CD4-positive, alpha-beta memory T cell (primary cell): Measurements from ENCODE around the gene GLIS1. TPM values are rescaled to one million over a fixed set of nuclear protein-coding genes. Genes with fewer than 3 reads are reported as not detected.

Experiments used
- CTCF ChIA-PET: fragments of 350-600 bp; sonication (Branson Sonifier 250); formaldehyde crosslinking; loops from one replicate; lab custom pipeline; 2021; ENCODE audit warnings: inconsistent platforms; ENCODE audit not compliant: partially characterized antibody; lab: Charles Lee
- POLR2A ChIA-PET: fragments of 350-600 bp; sonication (Branson Sonifier 250); formaldehyde crosslinking; loops from one replicate; lab custom pipeline; 2021; ENCODE audit not compliant: partially characterized antibody; lab: Charles Lee
- DNase-seq, 5 donors: peaks; one replicate each; pipeline versions ENCODE4 v3.0.0 to v3.0.0-alpha.2; 2020 to 2022; ENCODE audit warnings: mixed read lengths in 1 of 5
- H3K27ac ChIP-seq: one replicate; pipeline ENCODE4 v1.7.0; 2013; ENCODE audit warnings: low read depth, low read length
- H3K27me3 ChIP-seq: 2 replicates; pipeline ENCODE4 v1.7.0; 2013; ENCODE audit warnings: mild to moderate bottlenecking, low read length, moderate library complexity; ENCODE audit not compliant: insufficient read depth
- H3K36me3 ChIP-seq: 2 replicates; pipeline ENCODE4 v1.7.0; 2013; ENCODE audit warnings: mild to moderate bottlenecking, low read length, moderate library complexity; ENCODE audit not compliant: insufficient read depth
- H3K4me1 ChIP-seq: 2 replicates; pipeline ENCODE4 v1.7.0; 2013; ENCODE audit warnings: mild to moderate bottlenecking, low read length, moderate library complexity; ENCODE audit not compliant: insufficient read depth
- H3K4me3 ChIP-seq, 2 donors: one replicate each; pipeline ENCODE4 v1.7.0; 2013; ENCODE audit warnings: low read length in 2 of 2, mild to moderate bottlenecking in 1 of 2
- H3K9me3 ChIP-seq, 2 donors: one replicate each; pipeline ENCODE4 v1.7.0; 2013; ENCODE audit warnings: low read length in 2 of 2, control low read depth in 1 of 2; ENCODE audit not compliant: control insufficient read depth in 1 of 2
- H3K27ac Mint-ChIP-seq, 7 donors: one replicate each; pipeline ENCODE4 v1.8.0; 2020 to 2021; ENCODE audit warnings: mixed read lengths in 7 of 7, mild to moderate bottlenecking in 6 of 7, inconsistent platforms in 3 of 7, moderate library complexity in 3 of 7
- H3K27me3 Mint-ChIP-seq, 2 donors: one replicate each; pipeline ENCODE4 v1.8.0; 2020 to 2021; ENCODE audit warnings: mixed read lengths in 2 of 2
- H3K36me3 Mint-ChIP-seq, 2 donors: one replicate each; pipeline ENCODE4 v1.8.0; 2020 to 2021; ENCODE audit warnings: mixed read lengths in 2 of 2, inconsistent platforms in 1 of 2, mild to moderate bottlenecking in 1 of 2
- H3K4me1 Mint-ChIP-seq, 4 donors: one replicate each; pipeline ENCODE4 v1.8.0; 2020 to 2021; ENCODE audit warnings: mixed read lengths in 4 of 4, mild to moderate bottlenecking in 1 of 4
- H3K4me3 Mint-ChIP-seq, 8 donors: one replicate each; pipeline ENCODE4 v1.8.0; 2020 to 2021; ENCODE audit warnings: mixed read lengths in 8 of 8, mild to moderate bottlenecking in 7 of 8, moderate library complexity in 6 of 8, inconsistent platforms in 3 of 8
- H3K9me3 Mint-ChIP-seq, 8 donors: one replicate each; pipeline ENCODE4 v1.8.0; 2020 to 2021; ENCODE audit warnings: mixed read lengths in 8 of 8, mild to moderate bottlenecking in 5 of 8, inconsistent platforms in 3 of 8, moderate library complexity in 1 of 8
- intact Hi-C: fragments of 100-400 bp; cut with micrococcal nuclease; formaldehyde crosslinking; loops from one replicate; pipeline ENCODE4 v1.15.1; 2023
- polyA plus RNA-seq, 2 donors: library from polyadenylated mRNA; unstranded; fragments of 300-500 nt; fragmentation: Illumina TruSeq; gene quantifications; one replicate each; pipeline ENCODE4 v1.2.3, GENCODE V29; 2021
- total RNA-seq, 2 experiments: library from RNA; stranded (reverse); gene quantifications; one replicate each; pipeline ENCODE4 v1.2.3, GENCODE V29; 2021

GLIS1 gene
- total and polyA plus RNA-seq, 4 experiments from 2014 or later: not detected

DNA sequence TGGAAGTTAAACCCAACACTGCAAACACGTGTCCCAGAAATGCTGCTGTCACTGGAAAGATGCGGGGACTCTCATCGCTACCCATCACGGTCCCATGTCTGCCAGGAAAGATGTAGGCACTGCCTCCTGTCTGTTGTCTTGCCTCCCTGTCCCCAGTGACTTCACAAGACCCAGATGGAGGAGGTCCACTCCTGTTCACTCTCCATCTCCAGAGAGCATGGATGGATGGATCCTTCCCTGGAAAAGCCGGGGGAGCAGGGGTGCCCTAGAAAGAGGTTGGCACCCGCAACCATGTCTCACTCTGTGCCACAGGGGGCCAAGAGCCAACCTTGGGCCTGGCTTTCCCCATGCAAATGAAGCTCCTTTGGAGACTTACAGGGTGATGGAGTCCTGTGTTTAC lies 135.5 kb downstream of the GLIS1 start:
- intact Hi-C loops: no loop called here
- Histone ChIP-seq H3K4me3 (no peak overlapping the region), H3K27me3 (no peaks in the 10 kb centered on the region), H3K9me3 (no peaks in the 10 kb centered on the region), H3K4me1 (peaks cover 4% of the 10 kb centered on the region), H3K27ac (no peak overlapping the region), H3K36me3 (no peaks in the 10 kb centered on the region)
- H3K4me3 Mint-ChIP-seq: no peak overlapping the region
- no peak overlapping the region for H3K27ac Mint-ChIP-seq
- peaks cover 0 to 9% (median 3%) of the 10 kb centered on the region in 4 donors for H3K4me1 Mint-ChIP-seq
- no peaks in the 10 kb centered on the region for H3K9me3 Mint-ChIP-seq
- POLR2A ChIA-PET: no interaction called here
- CTCF ChIA-PET: no interaction called here
- no peaks in the 10 kb centered on the region for H3K36me3 Mint-ChIP-seq
- DNase-seq: no peak
- no peaks in the 10 kb centered on the region for H3K27me3 Mint-ChIP-seq

GRCh38 chr1:53601867-53602775 lies 136.8 kb downstream of the GLIS1 start:
- H3K9me3 ChIP-seq: no peaks in the 10 kb centered on the region

GRCh38 chr1:53601031-53601745 lies 137.8 kb downstream of the GLIS1 start:
- Mint-ChIP-seq H3K4me1 (peaks cover 0 to 9% (median 3%) of the 10 kb centered on the region in 4 donors), H3K27ac (no peak overlapping the region), H3K4me3 (no peak overlapping the region), H3K9me3 (no peaks in the 10 kb centered on the region), H3K36me3 (no peaks in the 10 kb centered on the region), H3K27me3 (no peaks in the 10 kb centered on the region)
- H3K4me3 ChIP-seq: no peak overlapping the region
- H3K27ac ChIP-seq: no peak overlapping the region
- no peaks in the 10 kb centered on the region for H3K9me3 ChIP-seq
- no peaks in the 10 kb centered on the region for H3K27me3 ChIP-seq
- DNase-seq: no peak
- POLR2A ChIA-PET: no interaction called here
- CTCF ChIA-PET: interaction anchor here (0.8 kb wide), 2 partner anchors 23 to 153 kb away, joined by 3 read pairs; no protein-coding TSS in a partner anchor
- no peaks in the 10 kb centered on the region for H3K36me3 ChIP-seq
- H3K4me1 ChIP-seq: peaks cover 4% of the 10 kb centered on the region
- intact Hi-C loops: no loop called here

More at GRCh38 chr1:53601867-53602775, 136.8 kb downstream of the GLIS1 start:
- no peak overlapping the region for H3K27ac Mint-ChIP-seq
- Histone ChIP-seq H3K4me3 (no peak overlapping the region), H3K4me1 (peaks cover 4% of the 10 kb centered on the region), H3K36me3 (no peaks in the 10 kb centered on the region), H3K27me3 (no peaks in the 10 kb centered on the region), H3K27ac (no peak overlapping the region)
- H3K4me3 Mint-ChIP-seq: no peak overlapping the region
- POLR2A ChIA-PET: no interaction called here
- H3K27me3 Mint-ChIP-seq: no peaks in the 10 kb centered on the region
- intact Hi-C loops: no loop called here
- H3K4me1 Mint-ChIP-seq: peaks cover 0 to 9% (median 3%) of the 10 kb centered on the region in 4 donors
- CTCF ChIA-PET: no interaction called here
- H3K36me3 Mint-ChIP-seq: no peaks in the 10 kb centered on the region
- DNase-seq: no peak
- no peaks in the 10 kb centered on the region for H3K9me3 Mint-ChIP-seq

DNA sequence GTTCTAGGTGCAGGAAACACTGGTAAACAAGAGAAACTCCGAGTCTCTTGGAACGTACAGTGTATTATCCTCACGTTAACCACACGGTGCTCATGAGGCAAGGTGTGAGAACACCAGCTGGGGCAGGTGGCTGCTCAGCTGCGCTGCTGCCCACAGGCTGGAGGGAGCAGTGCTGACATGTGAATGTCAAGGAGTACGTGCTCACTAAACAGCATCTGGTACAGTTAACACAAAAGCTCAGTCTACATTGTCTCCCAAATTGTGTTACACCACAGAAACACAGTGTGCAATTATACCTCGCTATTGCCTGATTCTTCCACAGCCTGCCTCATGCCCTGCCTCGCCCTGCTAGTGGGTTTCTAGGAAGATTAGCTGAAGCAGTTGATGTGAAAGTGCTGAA lies 138.4 kb downstream of the GLIS1 start:
- Histone ChIP-seq H3K4me3 (no peak overlapping the region), H3K27ac (no peak overlapping the region), H3K4me1 (peaks cover 4% of the 10 kb centered on the region), H3K9me3 (no peaks in the 10 kb centered on the region), H3K36me3 (no peaks in the 10 kb centered on the region), H3K27me3 (no peaks in the 10 kb centered on the region)
- H3K4me3 Mint-ChIP-seq: no peak overlapping the region
- H3K9me3 Mint-ChIP-seq: no peaks in the 10 kb centered on the region
- no peaks in the 10 kb centered on the region for H3K27me3 Mint-ChIP-seq
- no peaks in the 10 kb centered on the region for H3K36me3 Mint-ChIP-seq
- peak in 2 of 5 donors; percentile 7 to 16 for DNase-seq
- CTCF ChIA-PET: interaction anchor here (0.8 kb wide), 2 partner anchors 22 to 153 kb away, joined by 3 read pairs; no protein-coding TSS in a partner anchor
- POLR2A ChIA-PET: interaction anchor here (0.6 kb wide), 1 partner anchor 20 kb away, joined by 3 read pairs; no protein-coding TSS in a partner anchor
- intact Hi-C loops: no loop called here
- H3K27ac Mint-ChIP-seq: no peak overlapping the region
- H3K4me1 Mint-ChIP-seq: peaks cover 0 to 9% (median 3%) of the 10 kb centered on the region in 4 donors

DNA sequence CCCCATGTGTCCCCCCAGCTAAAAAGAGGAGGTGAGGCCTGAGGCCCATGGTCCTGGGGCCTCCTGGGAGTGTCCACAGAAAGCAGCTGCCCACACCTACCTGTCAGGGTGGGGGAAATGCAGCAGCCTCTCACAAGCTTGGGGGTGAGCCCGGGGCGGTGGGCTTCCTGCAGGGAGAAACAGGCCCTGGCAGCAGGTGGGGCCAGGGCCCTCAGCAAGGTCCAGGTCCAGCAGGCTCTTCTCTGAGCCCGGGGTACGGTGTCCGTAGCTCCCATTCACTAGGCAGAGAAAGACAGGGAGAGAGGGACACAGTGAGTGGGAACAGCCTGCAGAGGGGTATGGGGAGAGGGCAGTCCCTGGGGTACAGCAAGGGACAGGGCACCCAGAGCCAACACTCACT lies 139.0 kb downstream of the GLIS1 start:
- POLR2A ChIA-PET: no interaction called here
- Histone ChIP-seq H3K4me1 (peaks cover 4% of the 10 kb centered on the region), H3K27ac (no peak overlapping the region), H3K36me3 (no peaks in the 10 kb centered on the region), H3K27me3 (no peaks in the 10 kb centered on the region), H3K9me3 (no peaks in the 10 kb centered on the region), H3K4me3 (no peak overlapping the region)
- H3K9me3 Mint-ChIP-seq: no peaks in the 10 kb centered on the region
- H3K27ac Mint-ChIP-seq: no peak overlapping the region
- H3K27me3 Mint-ChIP-seq: no peaks in the 10 kb centered on the region
- CTCF ChIA-PET: interaction anchor here (0.8 kb wide), 1 partner anchor 154 kb away, joined by 3 read pairs; no protein-coding TSS in a partner anchor
- peaks cover 0 to 9% (median 3%) of the 10 kb centered on the region in 4 donors for H3K4me1 Mint-ChIP-seq
- no peak for DNase-seq
- intact Hi-C loops: no loop called here
- H3K4me3 Mint-ChIP-seq: no peak overlapping the region
- no peaks in the 10 kb centered on the region for H3K36me3 Mint-ChIP-seq

DNA sequence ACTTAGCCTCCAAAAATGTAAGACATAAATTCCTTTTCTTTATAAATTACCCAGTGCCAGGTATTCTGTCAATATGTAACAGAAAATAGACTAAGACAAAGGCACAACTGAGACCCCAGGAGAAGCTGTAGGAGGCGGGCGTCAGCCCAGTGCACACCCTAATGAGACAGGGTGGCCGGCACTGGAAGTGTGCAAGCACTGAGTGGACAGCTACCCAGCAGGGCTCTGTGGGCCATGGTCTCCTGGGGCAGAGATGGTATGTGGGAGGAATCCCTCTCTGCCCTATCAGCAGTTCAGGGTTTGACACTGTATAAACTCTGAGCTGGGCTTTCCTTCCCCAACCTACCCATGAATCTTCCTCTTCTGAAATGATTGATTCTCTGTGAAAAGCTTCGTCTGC lies 139.5 kb downstream of the GLIS1 start:
- intact Hi-C loops: no loop called here
- Histone ChIP-seq H3K27me3 (no peaks in the 10 kb centered on the region), H3K36me3 (no peaks in the 10 kb centered on the region), H3K9me3 (no peaks in the 10 kb centered on the region), H3K27ac (no peak overlapping the region), H3K4me3 (no peak overlapping the region), H3K4me1 (peaks cover 4% of the 10 kb centered on the region)
- Mint-ChIP-seq H3K27me3 (no peaks in the 10 kb centered on the region), H3K4me3 (no peak overlapping the region), H3K4me1 (peaks cover 0 to 9% (median 3%) of the 10 kb centered on the region in 4 donors), H3K9me3 (no peaks in the 10 kb centered on the region), H3K36me3 (no peaks in the 10 kb centered on the region), H3K27ac (no peak overlapping the region)
- ChIA-PET POLR2A (no interaction called here), CTCF (no interaction called here)
- DNase-seq: no peak

GRCh38 chr1:53598966-53599365 lies 140.0 kb downstream of the GLIS1 start:
- ChIA-PET CTCF (no interaction called here), POLR2A (no interaction called here)
- Mint-ChIP-seq H3K27ac (peak overlapping the region in 1 of 7 donors; percentile 42), H3K36me3 (no peaks in the 10 kb centered on the region), H3K4me3 (peak overlapping the region in 1 of 8 donors; percentile 26), H3K9me3 (no peaks in the 10 kb centered on the region), H3K27me3 (no peaks in the 10 kb centered on the region), H3K4me1 (peaks cover 0 to 9% (median 3%) of the 10 kb centered on the region in 4 donors)
- no peaks in the 10 kb centered on the region for H3K9me3 ChIP-seq
- no peaks in the 10 kb centered on the region for H3K27me3 ChIP-seq
- no peak for DNase-seq
- H3K4me3 ChIP-seq: no peak overlapping the region
- no peak overlapping the region for H3K27ac ChIP-seq
- H3K4me1 ChIP-seq: peaks cover 4% of the 10 kb centered on the region
- H3K36me3 ChIP-seq: no peaks in the 10 kb centered on the region
- intact Hi-C loops: no loop called here
